GM12878 (cell line): ENCODE measurements around the gene ADSS1. TPM values are rescaled to one million over a fixed set of nuclear protein-coding genes. Genes with fewer than 3 reads are reported as not detected.

Source experiments
- ATAC-seq: fragments of 200-7000 bp; cut with Tn5 transposase; 3 replicates; pipeline ENCODE4 v1.9.1; 2020; ENCODE audit warnings: mild to moderate bottlenecking, moderate library complexity
- BruUV-seq: library from RNA; stranded (reverse); fragments of 400-500 nt; replicated peaks from 2 replicates; lab custom pipeline; 2021; lab: Mats Ljungman, UMichigan
- CTCF ChIA-PET: fragments of 300-600 bp; sonication (Branson Sonifier 250); formaldehyde crosslinking; extraction: SDS; loops from one replicate; lab custom pipeline; 2021; ENCODE audit warnings: inconsistent platforms; lab: Yijun Ruan, JAX
- POLR2A ChIA-PET: fragments of 350-600 bp; formaldehyde crosslinking; extraction: SDS; loops from one replicate; lab custom pipeline; 2021; ENCODE audit warnings: inconsistent platforms; lab: Charles Lee
- RAD21 ChIA-PET: fragments of 300-600 bp; sonication (Branson Sonifier 250); formaldehyde crosslinking; loops from one replicate; lab custom pipeline; 2023; ENCODE audit warnings: antibody characterized with exemption; ENCODE audit not compliant: unreplicated experiment; lab: Charles Lee
- SMC1A ChIA-PET: fragments of 300-600 bp; sonication (Branson Sonifier 250); formaldehyde crosslinking; loops from one replicate; lab custom pipeline; 2023; ENCODE audit not compliant: unreplicated experiment, uncharacterized antibody; lab: Charles Lee
- DNase-seq: peaks from one replicate; pipeline ENCODE4 v3.0.0-alpha.2; 2011; ENCODE audit warnings: low read depth, low spot score
- FAIRE-seq: peaks from 3 replicates; lab custom pipeline; 2011; peaks lifted over from hg19 to GRCh38; lab: Jason Lieb, UNC
- H2AFZ ChIP-seq: 2 replicates; pipeline ENCODE4 v1.6.0; 2011; ENCODE audit warnings: low read depth, low read length, control low read depth; ENCODE audit not compliant: control insufficient read depth
- H3K27ac ChIP-seq: 2 replicates; pipeline ENCODE4 v1.5.1; 2011; ENCODE audit warnings: control low read depth; ENCODE audit not compliant: control insufficient read depth, insufficient read depth
- H3K27me3 ChIP-seq, 2 experiments: replicated peaks in 1 of 2; 2 replicates each; pipeline versions ENCODE4 v1.6.0 to v1.6.1; 2011; ENCODE audit warnings: low read length in 1 of 2; ENCODE audit not compliant: control insufficient read depth in 2 of 2, insufficient read depth in 2 of 2
- H3K36me3 ChIP-seq, 2 experiments: 2 replicates each; pipeline ENCODE4 v1.5.1; 2011; ENCODE audit warnings: low read length in 1 of 2; ENCODE audit not compliant: control insufficient read depth in 2 of 2, insufficient read depth in 2 of 2
- H3K4me1 ChIP-seq: 2 replicates; pipeline ENCODE4 v1.6.1; 2011; ENCODE audit warnings: mild to moderate bottlenecking, low read length, moderate library complexity, mixed read lengths; ENCODE audit not compliant: control insufficient read depth, insufficient read depth
- H3K4me2 ChIP-seq: 2 replicates; pipeline ENCODE4 v1.6.0; 2011; ENCODE audit warnings: control low read depth; ENCODE audit not compliant: control insufficient read depth, insufficient read depth
- H3K4me3 ChIP-seq: fragments of 200-600 bp; sonication (generic); 2 replicates; pipeline ENCODE4 v1.5.1; 2016
- H3K79me2 ChIP-seq: 2 replicates; pipeline ENCODE4 v1.6.0; 2011; ENCODE audit warnings: low read length; ENCODE audit not compliant: control insufficient read depth, insufficient read depth
- H3K9ac ChIP-seq: 2 replicates; pipeline ENCODE4 v1.8.0; 2011; ENCODE audit warnings: low read length, control low read depth, mixed read lengths; ENCODE audit not compliant: control insufficient read depth, insufficient read depth
- H3K9me3 ChIP-seq: replicated peaks from 3 replicates; pipeline ENCODE4 v1.5.1; 2011; ENCODE audit warnings: mild to moderate bottlenecking, low read length; ENCODE audit not compliant: control insufficient read depth, insufficient read depth
- H4K20me1 ChIP-seq: 2 replicates; pipeline ENCODE4 v1.6.0; 2011; ENCODE audit not compliant: control insufficient read depth, insufficient read depth
- WGBS: methylation state at CpG from one replicate; pipeline ENCODE4 v1.1.6; 2016; ENCODE audit warnings: low lambda C conversion rate; ENCODE audit not compliant: insufficient replicate concordance, insufficient coverage; ENCODE audit errors: missing lambda C conversion rate; 5-methylcytosine and 5-hydroxymethylcytosine counted together
- in situ Hi-C: fragments of 300-500 bp; cut with MboI; formaldehyde crosslinking; loops from 9 replicates; pipeline ENCODE4 v1.14.3; 2018; ENCODE audit warnings: mixed read lengths
- intact Hi-C: fragments of 100-400 bp; cut with micrococcal nuclease; formaldehyde crosslinking; loops from one replicate; pipeline ENCODE4 v1.14.2; 2022; ENCODE audit not compliant: unreplicated experiment
- polyA plus RNA-seq, 11 experiments: library from polyadenylated mRNA; depleted of rRNA in 4 of 11; unstranded in 6 of 11; stranded (reverse) in 5 of 11; fragments of >200 nt; fragmentation: Nextera tagmentation in 4 of 11; fragmentation: Illumina TruSeq in 1 of 11; extraction: Ambion mirVana in 4 of 11; extraction: Trizol in 1 of 11; gene quantifications; 1 replicate in 1 of 11; 2 replicates in 10 of 11; pipeline versions ENCODE4 v1.2.1 to v1.2.3, GENCODE V29; 2011 to 2016; ENCODE audit warnings: inconsistent platforms in 2 of 11, missing spikeins in 2 of 11, low read depth in 1 of 11
- total RNA-seq, 4 experiments: library from RNA; depleted of rRNA in 3 of 4; stranded (reverse); fragments of >200 nt in 3 of 4; fragmentation: Illumina TruSeq in 1 of 4; extraction: Trizol in 1 of 4; gene quantifications; 2 replicates each; pipeline versions ENCODE4 v1.2.1 to v1.2.3, GENCODE V29; 2013 to 2021
- TF ChIP-seq, protein P1 (sequence below), 3 experiments: IDR thresholded peaks in 2 of 3; conservative IDR thresholded peaks in 1 of 3; 2 replicates each; pipeline ENCODE4 v1.5.1; 2011; ENCODE audit warnings: low read depth in 3 of 3, low read length in 3 of 3, mild to moderate bottlenecking in 3 of 3, control low read depth in 2 of 3, moderate library complexity in 2 of 3, inconsistent platforms in 1 of 3, mixed read lengths in 1 of 3; ENCODE audit not compliant: control insufficient read depth in 2 of 3, insufficient read depth in 1 of 3; ENCODE audit errors: extremely low read depth in 1 of 3
- TF ChIP-seq, protein P2 (sequence below): IDR thresholded peaks from 2 replicates; pipeline ENCODE4 v1.6.1; 2011; ENCODE audit warnings: mild to moderate bottlenecking, low read depth, low read length, moderate library complexity; ENCODE audit not compliant: insufficient replicate concordance

Gene ADSS1
- total and polyA plus RNA-seq, 10 of the 15 experiments (the other 5 are each of a cell fraction or from before 2014, with no cell fraction given): 0.11 to 0.45 (median 0.28) TPM; not detected in 5

DNA sequence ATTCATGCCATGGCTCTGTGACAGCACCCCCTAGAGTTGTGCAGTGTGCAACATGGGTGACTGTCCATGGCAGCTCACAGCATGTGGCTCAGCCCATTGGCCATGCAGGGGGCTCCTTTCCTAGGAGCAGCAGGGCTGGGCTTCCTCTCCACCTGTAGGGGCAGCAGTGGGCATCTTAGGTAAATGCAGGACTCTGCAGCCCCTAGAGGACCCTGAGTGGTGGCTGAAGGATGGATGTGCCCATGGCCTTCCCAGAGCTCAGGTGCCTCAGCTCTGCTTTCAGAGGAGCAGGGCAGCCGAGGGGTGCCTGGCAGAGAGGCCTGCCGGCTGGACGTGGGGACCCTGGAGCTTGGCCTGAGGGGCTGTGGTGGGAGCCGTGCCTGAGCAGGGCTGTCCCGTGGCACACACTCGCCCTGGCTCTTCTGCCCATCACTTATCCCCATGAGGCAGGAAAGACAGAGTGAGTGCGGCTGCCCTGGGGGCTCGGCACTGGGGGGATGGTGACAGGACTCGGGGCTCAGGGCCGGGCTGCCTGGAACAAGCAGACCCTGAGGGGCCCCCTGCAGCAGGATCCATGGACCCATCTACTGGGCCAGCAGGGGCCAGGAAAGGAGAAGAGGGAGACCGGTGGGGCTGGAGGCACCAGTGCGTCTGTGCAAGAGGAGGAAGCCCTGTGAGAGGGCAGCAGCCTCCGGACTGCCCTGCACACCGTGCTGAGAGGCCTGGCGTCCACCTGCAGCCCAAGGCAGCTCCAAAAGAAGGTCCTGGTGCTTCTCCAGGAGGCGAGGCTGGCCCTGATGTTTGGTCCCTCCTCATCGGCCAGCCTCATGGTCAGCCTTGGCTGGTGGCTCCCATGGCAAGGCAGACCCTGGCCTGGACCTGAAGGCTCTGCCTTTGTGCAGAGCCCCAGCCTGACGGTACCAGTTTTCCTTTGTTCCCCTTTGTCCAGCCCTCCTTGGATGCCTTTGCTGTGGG is 7.6 kb downstream of the ADSS1 start:
- SMC1A ChIA-PET: no interaction called here

More for the DNA sequence above, 7.6 kb downstream of the ADSS1 start:
- Histone ChIP-seq H3K9ac (no peak overlapping the region), H3K36me3 (no peaks in the 10 kb centered on the region), H3K79me2 (no peaks in the 10 kb centered on the region), H2AFZ (no peak overlapping the region), H3K4me1 (no peaks in the 10 kb centered on the region), H4K20me1 (no peaks in the 10 kb centered on the region), H3K27me3 (no peaks in the 10 kb centered on the region; a peak in 1 of 4 replicates), H3K4me3 (no peak overlapping the region), H3K4me2 (no peak overlapping the region), H3K9me3 (no peaks in the 10 kb centered on the region), H3K27ac (no peak overlapping the region)
- RAD21 ChIA-PET: no interaction called here
- FAIRE-seq (no peak), ATAC-seq (peak; percentile 65), DNase-seq (no peak)
- intact Hi-C loops (no loop called here), in situ Hi-C loops (no loop called here)
- BruUV-seq: no TSS peak
- 35% methylated on average over 17 of the region's 18 CpGs for WGBS
- TF ChIP-seq, protein P1, sequence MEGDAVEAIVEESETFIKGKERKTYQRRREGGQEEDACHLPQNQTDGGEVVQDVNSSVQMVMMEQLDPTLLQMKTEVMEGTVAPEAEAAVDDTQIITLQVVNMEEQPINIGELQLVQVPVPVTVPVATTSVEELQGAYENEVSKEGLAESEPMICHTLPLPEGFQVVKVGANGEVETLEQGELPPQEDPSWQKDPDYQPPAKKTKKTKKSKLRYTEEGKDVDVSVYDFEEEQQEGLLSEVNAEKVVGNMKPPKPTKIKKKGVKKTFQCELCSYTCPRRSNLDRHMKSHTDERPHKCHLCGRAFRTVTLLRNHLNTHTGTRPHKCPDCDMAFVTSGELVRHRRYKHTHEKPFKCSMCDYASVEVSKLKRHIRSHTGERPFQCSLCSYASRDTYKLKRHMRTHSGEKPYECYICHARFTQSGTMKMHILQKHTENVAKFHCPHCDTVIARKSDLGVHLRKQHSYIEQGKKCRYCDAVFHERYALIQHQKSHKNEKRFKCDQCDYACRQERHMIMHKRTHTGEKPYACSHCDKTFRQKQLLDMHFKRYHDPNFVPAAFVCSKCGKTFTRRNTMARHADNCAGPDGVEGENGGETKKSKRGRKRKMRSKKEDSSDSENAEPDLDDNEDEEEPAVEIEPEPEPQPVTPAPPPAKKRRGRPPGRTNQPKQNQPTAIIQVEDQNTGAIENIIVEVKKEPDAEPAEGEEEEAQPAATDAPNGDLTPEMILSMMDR (IDR thresholded peaks at IDR 0.05 in 2 of 3, conservative IDR thresholded peaks at IDR 0.05 in 1 of 3; ENCODE audit: control insufficient read depth in 2 of 3, extremely low read depth in 1 of 3, insufficient read depth in 1 of 3, low read depth in 3 of 3, low read length in 3 of 3): peak in 2 of 3 experiments; percentile 39 to 40; a peak in 3 of 6 replicates
- TF ChIP-seq, protein P2, sequence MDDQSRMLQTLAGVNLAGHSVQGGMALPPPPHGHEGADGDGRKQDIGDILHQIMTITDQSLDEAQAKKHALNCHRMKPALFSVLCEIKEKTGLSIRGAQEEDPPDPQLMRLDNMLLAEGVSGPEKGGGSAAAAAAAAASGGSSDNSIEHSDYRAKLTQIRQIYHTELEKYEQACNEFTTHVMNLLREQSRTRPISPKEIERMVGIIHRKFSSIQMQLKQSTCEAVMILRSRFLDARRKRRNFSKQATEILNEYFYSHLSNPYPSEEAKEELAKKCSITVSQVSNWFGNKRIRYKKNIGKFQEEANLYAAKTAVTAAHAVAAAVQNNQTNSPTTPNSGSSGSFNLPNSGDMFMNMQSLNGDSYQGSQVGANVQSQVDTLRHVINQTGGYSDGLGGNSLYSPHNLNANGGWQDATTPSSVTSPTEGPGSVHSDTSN: no peak
- POLR2A ChIA-PET: interaction anchor here (0.7 kb wide), 1 partner anchor 60 kb away, joined by 3 read pairs; no protein-coding TSS in a partner anchor
- CTCF ChIA-PET: no interaction called here
